ENCODE results near the gene WNT4. TPM values are rescaled to one million over a fixed set of nuclear protein-coding genes. Genes with fewer than 3 reads are reported as not detected.

WNT4 gene
- total RNA-seq, 4 donors from 2014 or later = 0.42 to 1.1 TPM; not detected in 2

- Histone ChIP-seq H3K4me3 (peak overlapping the region; percentile 20 to 43 (median 26)), H3K27ac (peak overlapping the region; percentile 55 to 79 (median 68)), H3K9me3 (no peaks in the 10 kb centered on the region), H3K36me3 (no peaks in the 10 kb centered on the region), H3K4me1 (peaks cover 20 to 25% of the 10 kb centered on the region in 2 donors), H3K27me3 (no peaks in the 10 kb centered on the region)
- intact Hi-C loops (cut with DNase I; ENCODE audit: low total_unique reads) (loop anchor here (10.0 kb wide), 1 partner anchor 141 kb away; no protein-coding TSS in a partner anchor), in situ Hi-C loops (cut with MboI; ENCODE audit: low sequenced_read_pairs in 4 of 4) (no loop called here)
- no peak for TF ChIP-seq CTCF (IDR thresholded peaks at IDR 0.05 in 4 of 5, conservative IDR thresholded peaks at IDR 0.05 in 1 of 5)
- TF ChIP-seq POLR2A (IDR thresholded peaks at IDR 0.05) = no peak
- no peak for DNase-seq
- ATAC-seq = no peak
These were observed 9.0 kb downstream of the WNT4 start for GRCh38 chr1:22133931-22134324.

- no peaks in the 10 kb centered on the region for H3K9me3 ChIP-seq
- no peak for TF ChIP-seq POLR2A (IDR thresholded peaks at IDR 0.05)
- TF ChIP-seq CTCF (IDR thresholded peaks at IDR 0.05 in 4 of 5, conservative IDR thresholded peaks at IDR 0.05 in 1 of 5) = no peak
- ATAC-seq (peak; percentile 43 to 59), DNase-seq (no peak)
- intact Hi-C loops (cut with DNase I; ENCODE audit: low total_unique reads) = loop anchor here (10.0 kb wide), 1 partner anchor 141 kb away; no protein-coding TSS in a partner anchor
- H3K27me3 ChIP-seq = no peaks in the 10 kb centered on the region
- peaks cover 20 to 25% of the 10 kb centered on the region in 2 donors for H3K4me1 ChIP-seq
- H3K36me3 ChIP-seq = no peaks in the 10 kb centered on the region
- peak overlapping the region; percentile 20 to 43 (median 26) for H3K4me3 ChIP-seq
- in situ Hi-C loops (cut with MboI; ENCODE audit: low sequenced_read_pairs in 4 of 4) = no loop called here
- H3K27ac ChIP-seq = peak overlapping the region; percentile 55 to 79 (median 68)
These were observed 9.5 kb downstream of the WNT4 start for GRCh38 chr1:22133247-22133930.

GRCh38 chr1:22132517-22133235 is 10.2 kb downstream of the WNT4 start:
- Histone ChIP-seq H3K9me3 (no peaks in the 10 kb centered on the region), H3K27me3 (no peaks in the 10 kb centered on the region), H3K4me1 (peaks cover 20 to 25% of the 10 kb centered on the region in 2 donors), H3K4me3 (no peak overlapping the region), H3K36me3 (no peaks in the 10 kb centered on the region), H3K27ac (peak overlapping the region; percentile 55 to 79 (median 68))
- intact Hi-C loops (cut with DNase I; ENCODE audit: low total_unique reads) = loop anchor here (10.0 kb wide), 1 partner anchor 142 kb away; no protein-coding TSS in a partner anchor
- in situ Hi-C loops (cut with MboI; ENCODE audit: low sequenced_read_pairs in 4 of 4) = no loop called here
- no peak for TF ChIP-seq POLR2A (IDR thresholded peaks at IDR 0.05)
- no peak for TF ChIP-seq CTCF (IDR thresholded peaks at IDR 0.05 in 4 of 5, conservative IDR thresholded peaks at IDR 0.05 in 1 of 5)
- DNase-seq = peak; percentile 54 to 61
- ATAC-seq = peak; percentile 61 to 62

GRCh38 chr1:22131875-22132486 is 10.9 kb downstream of the WNT4 start:
- H3K4me1 ChIP-seq = peaks cover 20 to 25% of the 10 kb centered on the region in 2 donors
- ATAC-seq (peak in 1 of 2 donors; percentile 37), DNase-seq (peak in 1 of 2 donors; percentile 25)
- intact Hi-C loops (cut with DNase I; ENCODE audit: low total_unique reads) (loop anchor here (10.0 kb wide), 1 partner anchor 143 kb away; no protein-coding TSS in a partner anchor), in situ Hi-C loops (cut with MboI; ENCODE audit: low sequenced_read_pairs in 4 of 4) (no loop called here)
- H3K4me3 ChIP-seq = no peak overlapping the region
- H3K27me3 ChIP-seq = no peaks in the 10 kb centered on the region
- peak overlapping the region in 2 of 4 donors; percentile 69 to 79 for H3K27ac ChIP-seq
- no peaks in the 10 kb centered on the region for H3K9me3 ChIP-seq
- TF ChIP-seq POLR2A (IDR thresholded peaks at IDR 0.05) = no peak
- TF ChIP-seq CTCF (IDR thresholded peaks at IDR 0.05 in 4 of 5, conservative IDR thresholded peaks at IDR 0.05 in 1 of 5) = peak; percentile 43 to 79 (median 69)
- H3K36me3 ChIP-seq = no peaks in the 10 kb centered on the region

All from gastrocnemius medialis (tissue), 4 donors.